HEK293 (cell line): Measurements from ENCODE around the gene ZNF438.

Source experiments
- CTCF ChIP-seq: fragments of 450-650 bp; formaldehyde crosslinking; IDR thresholded peaks from 2 replicates; pipeline ENCODE4 v1.5.1; 2016; ENCODE audit warnings: missing biosample characterization, missing genetic modification characterization
- INSM2 ChIP-seq: fragments of 450-650 bp; formaldehyde crosslinking; IDR thresholded peaks from 2 replicates; pipeline ENCODE4 v1.5.1; 2016; ENCODE audit warnings: missing biosample characterization, missing genetic modification characterization
- MZF1 ChIP-seq: fragments of 450-650 bp; formaldehyde crosslinking; IDR thresholded peaks from 2 replicates; pipeline ENCODE4 v1.5.1; 2017; ENCODE audit warnings: missing biosample characterization, missing genetic modification characterization, borderline replicate concordance
- REST ChIP-seq: fragments of 450-650 bp; formaldehyde crosslinking; IDR thresholded peaks from 2 replicates; pipeline ENCODE4 v1.5.1; 2016; ENCODE audit warnings: missing biosample characterization, missing genetic modification characterization
- ZBTB11 ChIP-seq: fragments of 450-650 bp; formaldehyde crosslinking; conservative IDR thresholded peaks from 2 replicates; pipeline ENCODE4 v1.5.1; 2016; ENCODE audit warnings: low read depth, missing biosample characterization, missing genetic modification characterization
- ZBTB44 ChIP-seq: fragments of 450-650 bp; IDR thresholded peaks from 2 replicates; pipeline ENCODE4 v1.5.1; 2018; ENCODE audit warnings: missing biosample characterization, mild to moderate bottlenecking, missing genetic modification characterization
- ZNF23 ChIP-seq: fragments of 450-650 bp; formaldehyde crosslinking; IDR thresholded peaks from 2 replicates; pipeline ENCODE4 v1.5.1; 2016; ENCODE audit warnings: missing biosample characterization, missing genetic modification characterization, borderline replicate concordance
- ZNF416 ChIP-seq: fragments of 450-650 bp; formaldehyde crosslinking; IDR thresholded peaks from 2 replicates; pipeline ENCODE4 v1.5.1; 2016; ENCODE audit warnings: missing biosample characterization, missing genetic modification characterization
- ZNF449 ChIP-seq: fragments of 450-650 bp; formaldehyde crosslinking; IDR thresholded peaks from 2 replicates; pipeline ENCODE4 v1.5.1; 2017; ENCODE audit warnings: missing biosample characterization, mild to moderate bottlenecking, missing genetic modification characterization, moderate library complexity
- ZNF514 ChIP-seq: fragments of 450-650 bp; formaldehyde crosslinking; IDR thresholded peaks from 2 replicates; pipeline ENCODE4 v1.5.1; 2016; ENCODE audit warnings: missing biosample characterization, missing genetic modification characterization
- ZNF580 ChIP-seq: fragments of 450-650 bp; formaldehyde crosslinking; IDR thresholded peaks from 2 replicates; pipeline ENCODE4 v1.5.1; 2016; ENCODE audit warnings: missing biosample characterization, missing genetic modification characterization
- ZNF777 ChIP-seq: fragments of 450-650 bp; formaldehyde crosslinking; IDR thresholded peaks from 2 replicates; pipeline ENCODE4 v1.5.1; 2017; ENCODE audit warnings: missing biosample characterization, missing genetic modification characterization, borderline replicate concordance

GRCh38 chr10:31063841-31064240 is 32.2 kb upstream of the ZNF438 start:
- TF ChIP-seq CTCF (no peak), ZNF777 (tag by site-specific recombination) (no peak), REST (tag by site-specific recombination) (no peak), ZBTB44 (tag by site-specific recombination) (no peak), INSM2 (tag by site-specific recombination) (no peak), ZNF23 (tag by site-specific recombination) (no peak), ZNF449 (no peak), ZNF514 (tag by site-specific recombination) (no peak), MZF1 (tag by site-specific recombination) (no peak), ZNF580 (tag by site-specific recombination) (no peak), ZNF416 (tag by site-specific recombination) (no peak), ZBTB11 (no peak)
